ENCODE data around the gene COLEC11. TPM values are rescaled to one million over a fixed set of nuclear protein-coding genes. Genes with fewer than 3 reads are reported as not detected.

Gene COLEC11
- polyA plus RNA-seq, 2 of the 4 experiments (the other 2 are of a cell fraction) = 0.30 to 0.97 TPM

DNA sequence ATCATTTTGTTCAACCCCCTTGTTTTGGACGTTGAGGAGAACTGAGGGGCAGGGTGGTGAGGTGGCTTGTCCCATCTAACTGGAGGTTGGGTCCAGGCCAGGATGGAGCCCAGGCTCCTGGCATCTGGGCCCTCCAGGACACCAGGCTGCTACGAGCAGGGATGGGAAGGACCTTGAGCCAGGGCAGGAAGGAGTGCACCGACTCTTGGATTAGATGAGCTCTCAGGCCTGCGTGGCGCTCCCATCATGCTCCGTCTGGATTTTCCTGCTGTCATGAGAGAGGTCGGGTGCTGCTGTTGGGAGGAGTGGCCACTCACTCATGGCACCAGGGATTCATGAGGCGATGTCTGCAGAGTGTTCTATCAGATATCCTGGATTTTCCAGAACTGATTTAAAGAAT, 44.7 kb downstream of the COLEC11 start:
- Histone ChIP-seq H3K27ac (no peak overlapping the region), H3K9me3 (no peaks in the 10 kb centered on the region), H3K4me1 (no peaks in the 10 kb centered on the region), H3K4me3 (no peak overlapping the region), H3K4me2 (no peak overlapping the region)
- no peak for FAIRE-seq
- no peak for ATAC-seq
- TF ChIP-seq, protein P1, sequence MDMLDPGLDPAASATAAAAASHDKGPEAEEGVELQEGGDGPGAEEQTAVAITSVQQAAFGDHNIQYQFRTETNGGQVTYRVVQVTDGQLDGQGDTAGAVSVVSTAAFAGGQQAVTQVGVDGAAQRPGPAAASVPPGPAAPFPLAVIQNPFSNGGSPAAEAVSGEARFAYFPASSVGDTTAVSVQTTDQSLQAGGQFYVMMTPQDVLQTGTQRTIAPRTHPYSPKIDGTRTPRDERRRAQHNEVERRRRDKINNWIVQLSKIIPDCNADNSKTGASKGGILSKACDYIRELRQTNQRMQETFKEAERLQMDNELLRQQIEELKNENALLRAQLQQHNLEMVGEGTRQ (IDR thresholded peaks at IDR 0.05) = 0 out of 2 replicates have a peak, but pooled peaks have one; percentile 4
- TF ChIP-seq ZFP36 (IDR thresholded peaks at IDR 0.05; ENCODE audit: borderline replicate concordance, partially characterized antibody) = no peak
- DNase-seq (ENCODE audit: low read depth in 1 of 2, low spot score in 1 of 2) = no peak
- CTCF ChIA-PET = interaction anchor here (5.2 kb wide), 1 partner anchor 11 kb away, joined by 28 read pairs; no protein-coding TSS in a partner anchor
- 67% methylated on average over 8 of the region's 8 CpGs for WGBS (ENCODE audit: missing lambda C conversion rate)
- POLR2A ChIA-PET = no interaction called here

GRCh38 chr2:3641181-3641580, 46.3 kb downstream of the COLEC11 start:
- Histone ChIP-seq H3K4me2 (no peak overlapping the region), H3K27ac (no peak overlapping the region), H3K4me3 (no peak overlapping the region), H3K9me3 (no peaks in the 10 kb centered on the region), H3K4me1 (no peaks in the 10 kb centered on the region)
- ChIA-PET CTCF (interaction anchor here (1.2 to 2.2 kb wide), 2 partner anchors 11 to 12 kb away, joined by 3 to 10 read pairs; no protein-coding TSS in a partner anchor), POLR2A (no interaction called here)
- no peak for TF ChIP-seq NR3C1 (IDR thresholded peaks at IDR 0.05)
- no peak for TF ChIP-seq RAD21 (conservative IDR thresholded peaks at IDR 0.05 in 1 of 2, IDR thresholded peaks at IDR 0.05 in 1 of 2)
- TF ChIP-seq ESRRA (IDR thresholded peaks at IDR 0.05; ENCODE audit: borderline replicate concordance, low read length) = no peak
- TF ChIP-seq SMC3 (IDR thresholded peaks at IDR 0.05) = no peak
- TF ChIP-seq, protein P2, sequence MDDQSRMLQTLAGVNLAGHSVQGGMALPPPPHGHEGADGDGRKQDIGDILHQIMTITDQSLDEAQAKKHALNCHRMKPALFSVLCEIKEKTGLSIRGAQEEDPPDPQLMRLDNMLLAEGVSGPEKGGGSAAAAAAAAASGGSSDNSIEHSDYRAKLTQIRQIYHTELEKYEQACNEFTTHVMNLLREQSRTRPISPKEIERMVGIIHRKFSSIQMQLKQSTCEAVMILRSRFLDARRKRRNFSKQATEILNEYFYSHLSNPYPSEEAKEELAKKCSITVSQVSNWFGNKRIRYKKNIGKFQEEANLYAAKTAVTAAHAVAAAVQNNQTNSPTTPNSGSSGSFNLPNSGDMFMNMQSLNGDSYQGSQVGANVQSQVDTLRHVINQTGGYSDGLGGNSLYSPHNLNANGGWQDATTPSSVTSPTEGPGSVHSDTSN (IDR thresholded peaks at IDR 0.05) = no peak
- FAIRE-seq (no peak), ATAC-seq (no peak), DNase-seq (ENCODE audit: low read depth in 1 of 2, low spot score in 1 of 2) (no peak)
- WGBS (ENCODE audit: missing lambda C conversion rate) = 61% methylated on average over 13 of the region's 13 CpGs

GRCh38 chr2:3641841-3642421, 47.0 kb downstream of the COLEC11 start:
- peak in 1 of 2 experiments; percentile 11; a peak in 2 of 6 replicates for ATAC-seq
- 81% methylated on average over 26 of the region's 26 CpGs for WGBS (ENCODE audit: missing lambda C conversion rate)
- CTCF ChIA-PET = interaction anchor here (1.2 to 2.2 kb wide), 3 partner anchors 9 to 13 kb away, joined by 3 to 10 read pairs (median 6); no protein-coding TSS in a partner anchor
- Histone ChIP-seq H3K4me1 (no peaks in the 10 kb centered on the region), H3K27ac (no peak overlapping the region), H3K4me2 (no peak overlapping the region), H3K9me3 (no peaks in the 10 kb centered on the region), H3K4me3 (no peak overlapping the region)
- POLR2A ChIA-PET = no interaction called here
- no peak for TF ChIP-seq RARB (CRISPR knock-in tag; IDR thresholded peaks at IDR 0.05)
- TF ChIP-seq, protein P3, sequence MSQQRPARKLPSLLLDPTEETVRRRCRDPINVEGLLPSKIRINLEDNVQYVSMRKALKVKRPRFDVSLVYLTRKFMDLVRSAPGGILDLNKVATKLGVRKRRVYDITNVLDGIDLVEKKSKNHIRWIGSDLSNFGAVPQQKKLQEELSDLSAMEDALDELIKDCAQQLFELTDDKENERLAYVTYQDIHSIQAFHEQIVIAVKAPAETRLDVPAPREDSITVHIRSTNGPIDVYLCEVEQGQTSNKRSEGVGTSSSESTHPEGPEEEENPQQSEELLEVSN (IDR thresholded peaks at IDR 0.05; ENCODE audit: borderline replicate concordance, low read depth) = no peak
- TF ChIP-seq NFE2L2 (conservative IDR thresholded peaks at IDR 0.05; ENCODE audit: low read length) = no peak
- no peak for TF ChIP-seq CBX8 (IDR thresholded peaks at IDR 0.05)
- no peak for TF ChIP-seq MYC (IDR thresholded peaks at IDR 0.05; ENCODE audit: borderline replicate concordance, low read length)
- TF ChIP-seq CHD4 (IDR thresholded peaks at IDR 0.05; ENCODE audit: borderline replicate concordance) = no peak
- TF ChIP-seq HMGXB4 (CRISPR knock-in tag; IDR thresholded peaks at IDR 0.05; ENCODE audit: borderline replicate concordance) = no peak
- no peak for TF ChIP-seq ZSCAN20 (CRISPR knock-in tag; IDR thresholded peaks at IDR 0.05)
- no peak for TF ChIP-seq ZNF302 (CRISPR knock-in tag; IDR thresholded peaks at IDR 0.05)
- TF ChIP-seq ESRRA (IDR thresholded peaks at IDR 0.05; ENCODE audit: borderline replicate concordance, low read length) = no peak
- no peak for TF ChIP-seq SMC3 (IDR thresholded peaks at IDR 0.05)
- DNase-seq (ENCODE audit: low read depth in 1 of 2, low spot score in 1 of 2) = no peak
- no peak for FAIRE-seq
